Activated CD8-positive, alpha-beta T cell treated with anti-CD3 and anti-CD28 coated beads for 36 hours (primary cell): ENCODE results near the gene TCEA2. TPM values are rescaled to one million over a fixed set of nuclear protein-coding genes. Genes with fewer than 3 reads are reported as not detected.

Experiments used
- ATAC-seq: fragments of 200-7000 bp; cut with Tn5 transposase; one replicate; pipeline ENCODE4 v1.10.0; 2021; ENCODE audit warnings: mild to moderate bottlenecking, moderate library complexity
- CTCF ChIA-PET: fragments of 350-600 bp; sonication (Branson Sonifier 250); formaldehyde crosslinking; loops from one replicate; lab custom pipeline; 2021; ENCODE audit warnings: antibody characterized with exemption; lab: Charles Lee
- POLR2A ChIA-PET: fragments of 350-600 bp; sonication (Branson Sonifier 250); formaldehyde crosslinking; loops from one replicate; lab custom pipeline; 2021; ENCODE audit warnings: antibody characterized with exemption; lab: Charles Lee
- DNase-seq: peaks from one replicate; pipeline ENCODE4 v3.0.0-alpha.2; 2020
- H3K27ac Mint-ChIP-seq: one replicate; pipeline ENCODE4 v1.8.0; 2021; ENCODE audit warnings: mild to moderate bottlenecking, mixed read lengths
- H3K27me3 Mint-ChIP-seq: one replicate; pipeline ENCODE4 v1.8.0; 2021; ENCODE audit warnings: mixed read lengths
- H3K36me3 Mint-ChIP-seq: one replicate; pipeline ENCODE4 v1.8.0; 2021; ENCODE audit warnings: low read depth, mixed read lengths
- H3K4me1 Mint-ChIP-seq: one replicate; pipeline ENCODE4 v1.8.0; 2021; ENCODE audit warnings: low read depth, mixed read lengths
- H3K4me3 Mint-ChIP-seq: one replicate; pipeline ENCODE4 v1.8.0; 2021; ENCODE audit warnings: mild to moderate bottlenecking, moderate library complexity, mixed read lengths
- H3K9me3 Mint-ChIP-seq: one replicate; pipeline ENCODE4 v1.8.0; 2021; ENCODE audit warnings: mixed read lengths
- CTCF ChIP-seq: fragments of 200-600 bp; IDR thresholded peaks from one replicate; pipeline ENCODE4 v1.8.0; 2022; ENCODE audit warnings: antibody characterized with exemption, mild to moderate bottlenecking
- intact Hi-C: fragments of 100-400 bp; cut with micrococcal nuclease; formaldehyde crosslinking; loops from one replicate; pipeline ENCODE4 v1.10.0; 2022
- total RNA-seq, 2 experiments: library from RNA; stranded (reverse); gene quantifications; one replicate each; pipeline ENCODE4 v1.2.3, GENCODE V29; 2021

Gene TCEA2
- total RNA-seq, 2 experiments from 2014 or later, result 30.0 to 33.0 TPM

GRCh38 chr20:64023361-64024140 is 39.4 kb upstream of the TCEA2 start:
- peaks cover 50% of the 10 kb centered on the region for H3K36me3 Mint-ChIP-seq
- H3K9me3 Mint-ChIP-seq, result no peaks in the 10 kb centered on the region
- H3K27ac Mint-ChIP-seq, result no peak overlapping the region
- ChIA-PET CTCF (no interaction called here), POLR2A (interaction anchor here (0.6 to 1.0 kb wide), 2 partner anchors 12 to 505 kb away, joined by 3 to 5 read pairs; partner anchors contain the start of gene C20orf204)
- no peak overlapping the region for H3K4me3 Mint-ChIP-seq
- no peaks in the 10 kb centered on the region for H3K4me1 Mint-ChIP-seq
- TF ChIP-seq CTCF, result no peak
- no peak for DNase-seq
- intact Hi-C loops, result no loop called here
- ATAC-seq, result no peak
- H3K27me3 Mint-ChIP-seq, result no peaks in the 10 kb centered on the region

- no peak for TF ChIP-seq CTCF
- ChIA-PET POLR2A (interaction anchor here (0.6 to 1.0 kb wide), 2 partner anchors 119 to 506 kb away, joined by 3 read pairs; no protein-coding TSS in a partner anchor), CTCF (no interaction called here)
- no peak for DNase-seq
- intact Hi-C loops, result no loop called here
- no peaks in the 10 kb centered on the region for H3K9me3 Mint-ChIP-seq
- no peaks in the 10 kb centered on the region for H3K27me3 Mint-ChIP-seq
- no peak for ATAC-seq
- peaks cover 46% of the 10 kb centered on the region for H3K36me3 Mint-ChIP-seq
- no peak overlapping the region for H3K4me3 Mint-ChIP-seq
- no peaks in the 10 kb centered on the region for H3K4me1 Mint-ChIP-seq
- no peak overlapping the region for H3K27ac Mint-ChIP-seq
Observed at GRCh38 chr20:64024141-64024990, 38.6 kb upstream of the TCEA2 start.

- Mint-ChIP-seq H3K4me3 (no peak overlapping the region), H3K4me1 (no peaks in the 10 kb centered on the region), H3K9me3 (no peaks in the 10 kb centered on the region), H3K27ac (no peak overlapping the region), H3K27me3 (no peaks in the 10 kb centered on the region), H3K36me3 (peaks cover 46% of the 10 kb centered on the region)
- DNase-seq (no peak), ATAC-seq (no peak)
- intact Hi-C loops, result no loop called here
- ChIA-PET CTCF (no interaction called here), POLR2A (interaction anchor here (1.0 kb wide), 1 partner anchor 119 kb away, joined by 3 read pairs; no protein-coding TSS in a partner anchor)
- no peak for TF ChIP-seq CTCF
Observed at GRCh38 chr20:64025101-64025825, 37.7 kb upstream of the TCEA2 start.

- POLR2A ChIA-PET, result no interaction called here
- H3K27me3 Mint-ChIP-seq, result no peaks in the 10 kb centered on the region
- no peak overlapping the region for H3K27ac Mint-ChIP-seq
- intact Hi-C loops, result no loop called here
- CTCF ChIA-PET, result interaction anchor here (1.5 kb wide), 1 partner anchor 32 kb away, joined by 3 read pairs; no protein-coding TSS in a partner anchor
- no peaks in the 10 kb centered on the region for H3K9me3 Mint-ChIP-seq
- H3K4me1 Mint-ChIP-seq, result no peaks in the 10 kb centered on the region
- DNase-seq, result no peak
- no peak for ATAC-seq
- no peak overlapping the region for H3K4me3 Mint-ChIP-seq
- peaks cover 49% of the 10 kb centered on the region for H3K36me3 Mint-ChIP-seq
- TF ChIP-seq CTCF, result no peak
Observed at GRCh38 chr20:64025826-64026412, 37.1 kb upstream of the TCEA2 start.
